Peyer's patch (tissue), 4 donors: ENCODE measurements around the gene NOVA1. TPM values are rescaled to one million over a fixed set of nuclear protein-coding genes. Genes with fewer than 3 reads are reported as not detected.
A peak's percentile ranks its signal among the peaks of the same experiment; 100 is the strongest.
"Not testable (repeated sequence)": the region's sequence is repeated elsewhere in the genome, so short reads cannot be mapped to it uniquely, and the experiment has no call there.

Experiments used
- DNase-seq, 3 donors: peaks; one replicate each; pipeline ENCODE4 v3.0.0-alpha.2; 2017 to 2019
- H3K27ac ChIP-seq, 4 donors: fragments of 200-600 bp; sonication (generic); one replicate each; pipeline ENCODE4 v1.5.1; 2016 to 2019
- H3K27me3 ChIP-seq, 2 donors: fragments of 200-600 bp; sonication (generic); one replicate each; pipeline ENCODE4 v1.5.1; 2019
- H3K36me3 ChIP-seq, 3 donors: fragments of 200-600 bp; sonication (generic); one replicate each; pipeline ENCODE4 v1.5.1; 2016 to 2019
- H3K4me1 ChIP-seq, 4 donors: fragments of 200-600 bp; sonication (generic); one replicate each; pipeline ENCODE4 v1.5.1; 2016 to 2019
- H3K4me3 ChIP-seq, 4 donors: fragments of 200-600 bp; sonication (generic); 1 replicate in 3 of 4; 2 replicates in 1 of 4; pipeline ENCODE4 v1.5.1; 2016 to 2019; ENCODE audit warnings: mild to moderate bottlenecking in 1 of 4
- H3K9me3 ChIP-seq, 4 donors: fragments of 200-600 bp; sonication (generic); one replicate each; pipeline ENCODE4 v1.5.1; 2016 to 2019; ENCODE audit warnings: mild to moderate bottlenecking in 1 of 4
- CTCF ChIP-seq, 6 experiments: fragments of 450-650 bp in 4 of 6; fragments of 200-600 bp in 2 of 6; sonication (generic) in 1 of 6; IDR thresholded peaks; one replicate each; pipeline ENCODE4 v1.5.1; 2017 to 2019; ENCODE audit warnings: antibody characterized with exemption in 6 of 6, mild to moderate bottlenecking in 3 of 6, moderate library complexity in 1 of 6
- POLR2A ChIP-seq, 2 donors: fragments of 450-650 bp; IDR thresholded peaks; one replicate each; pipeline ENCODE4 v1.5.1; 2017; ENCODE audit warnings: antibody characterized with exemption in 2 of 2, mild to moderate bottlenecking in 2 of 2, moderate library complexity in 2 of 2
- total RNA-seq, 4 donors: library from RNA; depleted of rRNA; stranded (reverse); fragments of >200 nt; gene quantifications; one replicate each; pipeline ENCODE4 v1.1.0, GENCODE V29; 2016

Gene NOVA1, protein sequence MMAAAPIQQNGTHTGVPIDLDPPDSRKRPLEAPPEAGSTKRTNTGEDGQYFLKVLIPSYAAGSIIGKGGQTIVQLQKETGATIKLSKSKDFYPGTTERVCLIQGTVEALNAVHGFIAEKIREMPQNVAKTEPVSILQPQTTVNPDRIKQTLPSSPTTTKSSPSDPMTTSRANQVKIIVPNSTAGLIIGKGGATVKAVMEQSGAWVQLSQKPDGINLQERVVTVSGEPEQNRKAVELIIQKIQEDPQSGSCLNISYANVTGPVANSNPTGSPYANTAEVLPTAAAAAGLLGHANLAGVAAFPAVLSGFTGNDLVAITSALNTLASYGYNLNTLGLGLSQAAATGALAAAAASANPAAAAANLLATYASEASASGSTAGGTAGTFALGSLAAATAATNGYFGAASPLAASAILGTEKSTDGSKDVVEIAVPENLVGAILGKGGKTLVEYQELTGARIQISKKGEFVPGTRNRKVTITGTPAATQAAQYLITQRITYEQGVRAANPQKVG
- total RNA-seq, result 10 to 100 TPM in 1 of 4 donors, 1 to 10 TPM in 3; 2.6 to 39.6 (median 5.8) TPM

GRCh38 chr14:26597589-26598080, at the start of gene NOVA1:
Gene NOVA1 (minus strand): TSS chr14:26598033. CDS start chr14:26597436, 597 bp downstream.
- H3K4me3 ChIP-seq, result peak within 1 kb of the TSS; percentile 33 to 64 (median 52)
- TF ChIP-seq POLR2A (IDR thresholded peaks at IDR 0.05), result no peak
- TF ChIP-seq CTCF (IDR thresholded peaks at IDR 0.05), result no peak
- H3K27me3 ChIP-seq, result no peaks in the 10 kb centered on the region
- no peaks in the 10 kb centered on the region for H3K4me1 ChIP-seq
- peak within 1 kb of the TSS; percentile 68 to 88 (median 74) for H3K27ac ChIP-seq
- DNase-seq, result no peak
- no peaks in the 10 kb centered on the region for H3K36me3 ChIP-seq
- no peaks in the 10 kb centered on the region for H3K9me3 ChIP-seq

DNA sequence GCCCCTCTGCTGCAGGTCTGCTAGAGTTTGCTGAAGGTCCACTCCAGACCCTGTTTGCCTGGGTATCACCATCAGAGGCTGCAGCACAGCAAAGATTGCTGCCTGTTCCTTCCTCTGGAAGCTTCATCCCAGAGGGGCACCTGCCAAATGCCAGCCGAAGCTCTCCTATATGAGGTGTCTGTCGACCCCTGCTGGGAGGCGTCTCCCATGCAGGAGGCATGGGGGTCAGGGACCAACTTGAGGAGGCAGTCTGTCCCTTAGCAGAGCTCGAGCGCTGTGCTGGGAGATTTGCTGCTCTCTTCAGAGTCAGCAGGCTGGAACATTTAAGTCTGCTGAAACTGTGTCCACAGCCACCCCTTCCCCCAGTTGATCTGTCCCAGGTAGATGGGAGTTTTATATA, 47.2 kb upstream of the NOVA1 start:
- not testable (repeated sequence) for H3K9me3 ChIP-seq, H3K27ac ChIP-seq, H3K4me3 ChIP-seq, H3K4me1 ChIP-seq, DNase-seq, H3K27me3 ChIP-seq, H3K36me3 ChIP-seq

GRCh38 chr14:26636561-26636960, 38.7 kb upstream of the NOVA1 start:
- Histone ChIP-seq H3K27me3 (no peaks in the 10 kb centered on the region), H3K27ac (no peak overlapping the region), H3K36me3 (no peaks in the 10 kb centered on the region), H3K9me3 (no peaks in the 10 kb centered on the region), H3K4me3 (no peak overlapping the region), H3K4me1 (no peaks in the 10 kb centered on the region)
- no peak for TF ChIP-seq CTCF (IDR thresholded peaks at IDR 0.05)
- no peak for TF ChIP-seq POLR2A (IDR thresholded peaks at IDR 0.05)
- DNase-seq, result no peak

DNA sequence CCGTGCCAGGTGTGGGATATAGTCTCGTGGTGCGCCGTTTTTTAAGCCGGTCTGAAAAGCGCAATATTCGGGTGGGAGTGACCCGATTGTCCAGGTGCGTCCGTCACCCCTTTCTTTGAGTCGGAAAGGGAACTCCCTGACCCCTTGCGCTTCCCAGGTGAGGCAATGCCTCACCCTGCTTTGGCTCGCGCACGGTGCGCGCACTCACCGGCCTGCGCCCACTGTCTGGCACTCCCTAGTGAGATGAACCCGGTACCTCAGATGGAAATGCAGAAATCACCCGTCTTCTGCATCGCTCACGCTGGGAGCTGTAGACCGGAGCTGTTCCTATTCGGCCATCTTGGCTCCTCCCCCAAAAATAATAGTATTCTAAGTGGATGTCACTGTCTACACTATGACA, 37.1 kb upstream of the NOVA1 start:
- H3K27me3 ChIP-seq, H3K27ac ChIP-seq, H3K36me3 ChIP-seq, H3K9me3 ChIP-seq, DNase-seq, H3K4me3 ChIP-seq, H3K4me1 ChIP-seq: not testable (repeated sequence)

DNA sequence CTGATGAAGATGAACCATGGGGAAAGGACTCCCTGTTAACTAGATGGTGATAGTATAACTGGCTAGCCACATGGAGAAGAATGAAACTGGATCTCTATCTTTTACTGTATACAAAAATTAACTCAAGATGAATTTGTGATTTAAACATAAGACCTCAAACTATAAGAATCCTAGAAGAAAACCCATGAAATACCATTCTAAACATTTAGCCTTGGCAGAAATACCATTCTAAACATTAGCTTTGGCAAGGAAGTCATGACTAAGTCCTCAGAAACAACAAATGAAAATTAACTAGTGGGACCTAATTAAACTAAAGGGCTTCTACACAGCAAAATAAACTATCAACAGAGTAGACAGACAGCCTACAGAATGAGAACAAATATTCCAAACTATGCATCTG, 28.4 kb upstream of the NOVA1 start:
- TF ChIP-seq POLR2A (IDR thresholded peaks at IDR 0.05) (no peak), CTCF (IDR thresholded peaks at IDR 0.05) (no peak)
- H3K4me3 ChIP-seq, result no peak overlapping the region
- no peaks in the 10 kb centered on the region for H3K4me1 ChIP-seq
- H3K27me3 ChIP-seq, result no peaks in the 10 kb centered on the region
- H3K36me3 ChIP-seq, result no peaks in the 10 kb centered on the region
- no peaks in the 10 kb centered on the region for H3K9me3 ChIP-seq
- no peak overlapping the region for H3K27ac ChIP-seq
- DNase-seq, result no peak

DNA sequence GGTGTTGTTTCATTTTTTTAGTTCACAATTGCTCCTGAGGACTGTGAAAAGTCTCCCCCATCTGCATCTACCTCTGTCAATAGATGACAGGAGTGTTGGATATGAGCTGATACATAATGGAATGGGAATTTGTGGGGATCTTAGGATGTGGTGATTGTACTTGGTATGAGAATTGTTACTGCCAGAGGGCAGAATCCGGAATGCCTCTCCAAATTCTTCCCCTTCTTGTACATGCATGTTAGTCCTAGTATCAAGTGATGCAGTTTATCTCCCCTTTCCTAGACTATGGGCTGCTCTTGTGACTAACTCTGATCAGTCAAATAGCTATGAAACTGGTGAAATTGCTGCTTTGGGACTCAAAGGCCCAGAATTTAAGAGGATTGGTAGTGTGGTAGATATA, 24.8 kb upstream of the NOVA1 start:
- TF ChIP-seq POLR2A (IDR thresholded peaks at IDR 0.05) (no peak), CTCF (IDR thresholded peaks at IDR 0.05) (no peak)
- Histone ChIP-seq H3K27me3 (no peaks in the 10 kb centered on the region), H3K4me1 (no peaks in the 10 kb centered on the region), H3K36me3 (no peaks in the 10 kb centered on the region), H3K4me3 (no peak overlapping the region), H3K27ac (no peak overlapping the region), H3K9me3 (no peaks in the 10 kb centered on the region)
- no peak for DNase-seq
